AG04450 (cell line): ENCODE data around the gene OR8U1. TPM values are rescaled to one million over a fixed set of nuclear protein-coding genes. Genes with fewer than 3 reads are reported as not detected.
"Not testable (repeated sequence)": the region's sequence is repeated elsewhere in the genome, so short reads cannot be mapped to it uniquely, and the experiment has no call there.

Experiments
- CTCF ChIA-PET: fragments of 300-600, 350-600 bp; formaldehyde crosslinking; extraction: SDS; loops from one replicate; lab custom pipeline; 2022; ENCODE audit warnings: antibody characterized with exemption, inconsistent platforms; lab: Charles Lee
- POLR2A ChIA-PET: fragments of 350-600 bp; formaldehyde crosslinking; extraction: SDS; loops from one replicate; lab custom pipeline; 2021; ENCODE audit warnings: antibody characterized with exemption, inconsistent platforms; lab: Yijun Ruan, JAX
- DNase-seq: peaks from one replicate; pipeline ENCODE4 v3.0.0-alpha.2; 2011; ENCODE audit warnings: low read depth, low spot score
- H3K27ac ChIP-seq: one replicate; pipeline ENCODE4 v1.5.1; 2012; ENCODE audit warnings: low read depth, low read length, control low read depth
- H3K27me3 ChIP-seq: one replicate; pipeline ENCODE4 v1.6.0; 2012; ENCODE audit warnings: low read length; ENCODE audit not compliant: control insufficient read depth, insufficient read depth
- H3K4me3 ChIP-seq: 2 replicates; pipeline ENCODE4 v1.5.1; 2011; ENCODE audit warnings: mild to moderate bottlenecking, low read depth, low read length, control low read depth
- H3K9me3 ChIP-seq: 2 replicates; pipeline ENCODE4 v1.5.1; 2012; ENCODE audit warnings: low read length; ENCODE audit not compliant: control insufficient read depth, insufficient read depth
- CTCF ChIP-seq: IDR thresholded peaks from 2 replicates; pipeline ENCODE4 v1.5.1; 2011; ENCODE audit warnings: low read depth, low read length, control low read depth, inconsistent platforms
- polyA plus RNA-seq: library from polyadenylated mRNA; depleted of rRNA; stranded (reverse); fragments of >200 nt; gene quantifications from 2 replicates; pipeline ENCODE4 v1.2.3, GENCODE V29; 2011

OR8U1 gene
- polyA plus RNA-seq, 1 experiment: not detected

- ChIA-PET POLR2A (no interaction called here), CTCF (no interaction called here)
- Histone ChIP-seq H3K27me3 (no peaks in the 10 kb centered on the region), H3K27ac (no peak within 1 kb of the TSS), H3K4me3 (no peak within 1 kb of the TSS), H3K9me3 (peaks cover 2% of the 10 kb centered on the region; the same call in 1 of the 2 replicates)
- DNase-seq: no peak
- no peak for TF ChIP-seq CTCF
These were observed 21.4 kb upstream of the OR8U1 start, which contains the start of gene OR8J1 for GRCh38 chr11:56353991-56354390. Gene OR8J1, plus strand, starts transcription at chr11:56354291. Its CDS starts 5,956 bp downstream, at chr11:56360247.

GRCh38 chr11:56380120-56380519 lies 4.7 kb downstream of the OR8U1 start:
- CTCF ChIA-PET: no interaction called here
- no peak for TF ChIP-seq CTCF
- Histone ChIP-seq H3K27me3 (no peaks in the 10 kb centered on the region), H3K4me3 (no peak overlapping the region), H3K9me3 (peaks cover 8% of the 10 kb centered on the region; the same call in 1 of the 2 replicates), H3K27ac (no peak overlapping the region)
- POLR2A ChIA-PET: no interaction called here
- no peak for DNase-seq

- DNase-seq: no peak
- no peak overlapping the region for H3K27ac ChIP-seq
- H3K4me3 ChIP-seq: no peak overlapping the region
- no peak for TF ChIP-seq CTCF
- ChIA-PET POLR2A (no interaction called here), CTCF (no interaction called here)
- H3K9me3 ChIP-seq: no peaks in the 10 kb centered on the region
- no peaks in the 10 kb centered on the region for H3K27me3 ChIP-seq
These were observed 19.0 kb downstream of the OR8U1 start for GRCh38 chr11:56394381-56394780.

- ChIA-PET POLR2A (no interaction called here), CTCF (no interaction called here)
- TF ChIP-seq CTCF: no peak
- peaks cover 6% of the 10 kb centered on the region for H3K9me3 ChIP-seq
- no peaks in the 10 kb centered on the region for H3K27me3 ChIP-seq
- DNase-seq: no peak
- no peak overlapping the region for H3K27ac ChIP-seq
- H3K4me3 ChIP-seq: no peak overlapping the region
These were observed 20.6 kb downstream of the OR8U1 start for GRCh38 chr11:56396047-56396446.

GRCh38 chr11:56401858-56402461 lies 26.5 kb downstream of the OR8U1 start:
- CTCF ChIA-PET: not testable (repeated sequence)

More at GRCh38 chr11:56401858-56402461, 26.5 kb downstream of the OR8U1 start:
- H3K9me3 ChIP-seq: peaks cover 13% of the 10 kb centered on the region
- H3K27ac ChIP-seq, H3K27me3 ChIP-seq, DNase-seq, POLR2A ChIA-PET, H3K4me3 ChIP-seq: not testable (repeated sequence)
